ENCODE measurements around the gene NINL. TPM values are rescaled to one million over a fixed set of nuclear protein-coding genes. Genes with fewer than 3 reads are reported as not detected.

The NINL gene
- total and polyA plus RNA-seq, 2 of the 8 experiments (the other 6 are each of a cell fraction or from before 2014, with no cell fraction given): 15.3 to 30.0 TPM

DNA sequence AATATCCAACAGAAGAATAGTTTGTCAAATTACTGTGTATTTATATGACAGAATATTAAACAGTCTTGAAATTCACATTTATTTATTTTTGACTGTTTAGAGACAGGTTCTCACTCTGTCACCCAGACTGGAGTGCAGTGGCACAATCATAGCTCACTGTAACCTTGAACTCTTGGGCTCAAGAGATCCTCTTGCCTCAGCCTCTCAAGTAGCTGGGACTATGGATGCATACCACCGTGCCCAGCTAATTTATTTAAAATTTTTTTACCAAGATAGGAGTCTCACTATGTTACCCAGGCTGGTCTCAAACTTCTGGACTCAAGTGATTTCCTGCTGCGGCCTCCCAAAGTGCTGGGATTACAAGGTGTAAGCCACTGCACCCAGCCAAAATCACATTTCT, 57.4 kb downstream of the NINL start:
- no peak overlapping the region for H3K56ac ChIP-seq (replicated peaks; ENCODE audit: insufficient read length, low read depth, low read length)
- POLR2A ChIA-PET (ENCODE audit: partially characterized antibody): interaction anchor here (1.7 kb wide), 1 partner anchor 10 kb away, joined by 4 read pairs; no protein-coding TSS in a partner anchor
- no peak overlapping the region for H3K4ac ChIP-seq (replicated peaks; ENCODE audit: insufficient read length, low read depth, low read length)
- H3K4me2 ChIP-seq (ENCODE audit: insufficient read depth in 1 of 2, low read depth in 2 of 2, low read length in 2 of 2): no peak overlapping the region
- H2AFZ ChIP-seq (ENCODE audit: low read length): no peak overlapping the region
- no peak overlapping the region for H2BK20ac ChIP-seq (ENCODE audit: low read length)
- no peak for FAIRE-seq
- no peak overlapping the region for H3K18ac ChIP-seq (ENCODE audit: extremely low read depth, low read length)
- no peaks in the 10 kb centered on the region for H3K9me3 ChIP-seq (ENCODE audit: insufficient read depth in 2 of 2, low read depth in 1 of 2, low read length in 1 of 2)
- no peak overlapping the region for H3K14ac ChIP-seq (ENCODE audit: insufficient read length)
- H2BK12ac ChIP-seq (ENCODE audit: low read depth, low read length): no peak overlapping the region
- H3K79me1 ChIP-seq (ENCODE audit: low read depth, low read length): peaks cover 6% of the 10 kb centered on the region
- CTCF ChIA-PET (ENCODE audit: partially characterized antibody): interaction anchor here (3.4 kb wide), 1 partner anchor 12 kb away, joined by 21 read pairs; no protein-coding TSS in a partner anchor
- no peaks in the 10 kb centered on the region for H3K23me2 ChIP-seq (ENCODE audit: low read depth, low read length)
- no peak for TF ChIP-seq ASH2L (IDR thresholded peaks at IDR 0.05; ENCODE audit: low read length)
- no peak for TF ChIP-seq RFX5 (IDR thresholded peaks at IDR 0.05; ENCODE audit: borderline replicate concordance, low read depth, low read length)
- TF ChIP-seq ATF3 (IDR thresholded peaks at IDR 0.05; ENCODE audit: insufficient read depth, low read depth, low read length): no peak
- TF ChIP-seq NANOG (IDR thresholded peaks at IDR 0.05; ENCODE audit: insufficient read depth, low read depth, low read length, poor library complexity, severe bottlenecking): no peak
- no peak for TF ChIP-seq MAFK (IDR thresholded peaks at IDR 0.05; ENCODE audit: low read depth, low read length)
- no peak for DNase-seq (ENCODE audit: low read depth in 1 of 2, low spot score in 2 of 2)
- H3K23ac ChIP-seq (ENCODE audit: insufficient read length): no peak overlapping the region
- peaks cover 0 to 10% (median 3%) of the 10 kb centered on the region in 4 experiments; a peak in 2 of 8 replicates for H3K36me3 ChIP-seq (ENCODE audit: control insufficient read depth in 2 of 4, insufficient read depth in 4 of 4, low read length in 3 of 4)
- WGBS, 2 experiments (ENCODE audit: extremely low coverage in 1 of 2, insufficient coverage in 1 of 2, insufficient read length in 1 of 2, insufficient replicate concordance in 2 of 2, low coverage in 1 of 2, low lambda C conversion rate in 2 of 2, missing lambda C conversion rate in 1 of 2): 76% methylated on average over 2 of the region's 2 CpGs; no CpG with 5 or more reads in 1 of the 2 experiments
- H3K4me1 ChIP-seq (replicated peaks in 1 of 4; ENCODE audit: control insufficient read depth in 3 of 4, insufficient read depth in 4 of 4, low read length in 3 of 4): peaks cover 4 to 16% (median 11%) of the 10 kb centered on the region in 4 experiments
- H4K5ac ChIP-seq (ENCODE audit: insufficient read length, low read depth, low read length): no peak overlapping the region
- no peak overlapping the region for H2AK5ac ChIP-seq (ENCODE audit: low read depth, low read length)
- H4K91ac ChIP-seq (replicated peaks; ENCODE audit: insufficient read length, low read length): no peak overlapping the region
- no peak overlapping the region for H3K9ac ChIP-seq (replicated peaks in 1 of 4; ENCODE audit: extremely low read depth in 1 of 4, low read depth in 3 of 4, low read length in 3 of 4)
- peaks cover 0 to 7% of the 10 kb centered on the region in 2 experiments for H4K20me1 ChIP-seq (replicated peaks in 1 of 2; ENCODE audit: control insufficient read depth in 1 of 2, insufficient read depth in 2 of 2, low read length in 2 of 2)
- peaks cover 0 to 38% of the 10 kb centered on the region in 2 experiments; a peak in 2 of 4 replicates for H3K79me2 ChIP-seq (ENCODE audit: control insufficient read depth in 1 of 2, insufficient read depth in 2 of 2, low read length in 2 of 2)
- H2BK120ac ChIP-seq (replicated peaks; ENCODE audit: low read depth, low read length): no peak overlapping the region
- no peak overlapping the region for H3K4me3 ChIP-seq (ENCODE audit: extremely low read depth in 1 of 4, insufficient read depth in 2 of 4, low read depth in 3 of 4, low read length in 4 of 4)
- no peaks in the 10 kb centered on the region for H3K27me3 ChIP-seq (replicated peaks in 1 of 4; ENCODE audit: control insufficient read depth in 3 of 4, extremely low read depth in 1 of 4, insufficient read depth in 3 of 4, low read length in 3 of 4)
- no peak overlapping the region for H4K8ac ChIP-seq (ENCODE audit: extremely low read depth, insufficient read depth, low read length)
- no peak overlapping the region for H3K27ac ChIP-seq (ENCODE audit: low read depth, low read length)
- no peak overlapping the region for H2BK15ac ChIP-seq (ENCODE audit: low read length)
- no peak overlapping the region for H2BK5ac ChIP-seq (ENCODE audit: low read depth, low read length)
